IMR-90 (cell line): ENCODE data around the gene SLC38A8. TPM values are rescaled to one million over a fixed set of nuclear protein-coding genes. Genes with fewer than 3 reads are reported as not detected.

Experiments
- ATAC-seq: fragments of 200-7000 bp; cut with Tn5 transposase; 2 replicates; pipeline ENCODE4 v1.9.1; 2020; ENCODE audit warnings: low read depth, mild to moderate bottlenecking, moderate library complexity
- BruUV-seq: library from RNA; stranded (reverse); fragments of 400-500 nt; replicated peaks from 2 replicates; lab custom pipeline; 2021; lab: Mats Ljungman, UMichigan
- CTCF ChIA-PET: fragments of 300-600 bp; formaldehyde crosslinking; extraction: SDS; loops from one replicate; lab custom pipeline; 2021; ENCODE audit warnings: antibody characterized with exemption; lab: Yijun Ruan, JAX
- POLR2A ChIA-PET: fragments of 300-600 bp; sonication (Branson Sonifier 250); formaldehyde crosslinking; loops from one replicate; lab custom pipeline; 2022; ENCODE audit warnings: antibody characterized with exemption; ENCODE audit not compliant: unreplicated experiment; lab: Charles Lee
- DNase-seq: peaks from one replicate; pipeline ENCODE4 v3.0.0; 2013
- H2AFZ ChIP-seq: replicated peaks from 2 replicates; pipeline ENCODE3; 2013; ENCODE audit warnings: low read length, mild to moderate bottlenecking; ENCODE audit not compliant: poor library complexity
- H2AK5ac ChIP-seq: 2 replicates; pipeline ENCODE4 v1.6.1; 2013; ENCODE audit warnings: low read depth, low read length, inconsistent platforms
- H2AK9ac ChIP-seq: replicated peaks from 2 replicates; pipeline ENCODE3; 2013; ENCODE audit warnings: mild to moderate bottlenecking, low read depth, low read length, moderate library complexity; ENCODE audit not compliant: poor library complexity
- H2BK120ac ChIP-seq: 2 replicates; pipeline ENCODE4 v1.6.1; 2013; ENCODE audit warnings: low read depth, low read length, inconsistent platforms
- H2BK15ac ChIP-seq: 3 replicates; pipeline ENCODE4 v1.6.1; 2013; ENCODE audit warnings: low read depth, low read length, inconsistent platforms
- H2BK20ac ChIP-seq: 2 replicates; pipeline ENCODE4 v1.6.1; 2013; ENCODE audit warnings: low read depth, mild to moderate bottlenecking, inconsistent platforms, low read length, moderate library complexity
- H2BK5ac ChIP-seq: 2 replicates; pipeline ENCODE4 v1.6.1; 2013; ENCODE audit warnings: mild to moderate bottlenecking, low read depth, low read length, inconsistent platforms; ENCODE audit not compliant: poor library complexity, severe bottlenecking
- H3K14ac ChIP-seq: replicated peaks from 2 replicates; pipeline ENCODE4 v1.6.1; 2013; ENCODE audit warnings: low read depth, low read length, inconsistent platforms
- H3K18ac ChIP-seq: 2 replicates; pipeline ENCODE4 v1.6.1; 2013; ENCODE audit warnings: low read depth, low read length, control low read depth
- H3K23ac ChIP-seq: 2 replicates; pipeline ENCODE4 v1.6.1; 2013; ENCODE audit warnings: low read depth, low read length, inconsistent platforms
- H3K27ac ChIP-seq: 2 replicates; pipeline ENCODE4 v1.5.1; 2013; ENCODE audit warnings: mild to moderate bottlenecking, control low read depth, low read length; ENCODE audit not compliant: insufficient read depth
- H3K27me3 ChIP-seq: 2 replicates; pipeline ENCODE4 v1.6.1; 2013; ENCODE audit warnings: low read length; ENCODE audit not compliant: control insufficient read depth, insufficient read depth
- H3K36me3 ChIP-seq: 2 replicates; pipeline ENCODE4 v1.6.1; 2013; ENCODE audit warnings: low read length, mixed read lengths; ENCODE audit not compliant: control insufficient read depth, insufficient read depth
- H3K4ac ChIP-seq: 2 replicates; pipeline ENCODE4 v1.6.1; 2013; ENCODE audit warnings: low read depth, low read length, inconsistent platforms
- H3K4me1 ChIP-seq: 2 replicates; pipeline ENCODE4 v1.6.1; 2013; ENCODE audit warnings: low read length, mixed read lengths; ENCODE audit not compliant: control insufficient read depth, insufficient read depth
- H3K4me2 ChIP-seq: 2 replicates; pipeline ENCODE4 v1.6.1; 2013; ENCODE audit warnings: low read depth, mild to moderate bottlenecking, control low read depth, low read length, moderate library complexity
- H3K4me3 ChIP-seq: 2 replicates; pipeline ENCODE4 v1.5.1; 2013; ENCODE audit warnings: low read depth, mild to moderate bottlenecking, control low read depth, low read length, moderate library complexity; ENCODE audit not compliant: insufficient read depth
- H3K56ac ChIP-seq: 2 replicates; pipeline ENCODE4 v1.6.1; 2013; ENCODE audit warnings: low read length, inconsistent platforms; ENCODE audit not compliant: insufficient read depth; ENCODE audit errors: extremely low read depth
- H3K79me1 ChIP-seq, 2 experiments: 2 replicates each; pipeline ENCODE4 v1.6.1; 2013; ENCODE audit warnings: low read length in 2 of 2, inconsistent platforms in 1 of 2, low read depth in 1 of 2
- H3K9ac ChIP-seq: 2 replicates; pipeline ENCODE4 v1.6.1; 2013; ENCODE audit warnings: low read depth, low read length, control low read depth
- H3K9me1 ChIP-seq: 2 replicates; pipeline ENCODE4 v1.6.1; 2013; ENCODE audit warnings: low read length, inconsistent platforms; ENCODE audit not compliant: insufficient read depth
- H3K9me3 ChIP-seq: 2 replicates; pipeline ENCODE4 v1.6.1; 2013; ENCODE audit warnings: low read length; ENCODE audit not compliant: control insufficient read depth, insufficient read depth
- H4K20me1 ChIP-seq: 2 replicates; pipeline ENCODE4 v1.6.1; 2013; ENCODE audit warnings: low read length, inconsistent platforms; ENCODE audit not compliant: insufficient read depth
- H4K5ac ChIP-seq: 2 replicates; pipeline ENCODE4 v1.6.1; 2013; ENCODE audit warnings: mild to moderate bottlenecking, low read depth, low read length, control low read depth
- H4K8ac ChIP-seq, 2 experiments: 2 replicates each; pipeline ENCODE4 v1.6.1; 2013; ENCODE audit warnings: low read depth in 2 of 2, low read length in 2 of 2, control low read depth in 1 of 2, inconsistent platforms in 1 of 2
- H4K91ac ChIP-seq: 2 replicates; pipeline ENCODE4 v1.6.1; 2013; ENCODE audit warnings: low read depth, low read length, inconsistent platforms; ENCODE audit not compliant: insufficient read depth
- BHLHE40 ChIP-seq: fragments of 150-350 bp; IDR thresholded peaks from 2 replicates; pipeline ENCODE4 v1.6.1; 2016; ENCODE audit warnings: mild to moderate bottlenecking, low read depth, low read length
- CHD1 ChIP-seq: IDR thresholded peaks from 2 replicates; pipeline ENCODE4 v1.6.1; 2012; ENCODE audit warnings: low read depth, low read length, improper control_type of control experiment
- CTCF ChIP-seq: conservative IDR thresholded peaks from 2 replicates; pipeline ENCODE4 v1.5.1; 2012; ENCODE audit warnings: mild to moderate bottlenecking, low read depth, low read length, improper control_type of control experiment
- ELK1 ChIP-seq: fragments of 150-350 bp; IDR thresholded peaks from 2 replicates; pipeline ENCODE4 v1.6.1; 2016; ENCODE audit warnings: low read depth, mild to moderate bottlenecking, low read length, moderate library complexity, borderline replicate concordance
- FOS ChIP-seq: fragments of 150-350 bp; IDR thresholded peaks from 2 replicates; pipeline ENCODE4 v1.6.1; 2016; ENCODE audit warnings: low read depth, low read length
- MAFK ChIP-seq: IDR thresholded peaks from 2 replicates; pipeline ENCODE4 v1.6.1; 2012; ENCODE audit warnings: low read depth, low read length, improper control_type of control experiment
- MAZ ChIP-seq: IDR thresholded peaks from 2 replicates; pipeline ENCODE4 v1.6.1; 2012; ENCODE audit warnings: low read depth, mild to moderate bottlenecking, low read length, improper control_type of control experiment, moderate library complexity, borderline replicate concordance
- NFE2L2 ChIP-seq: fragments of 150-350 bp; IDR thresholded peaks from 2 replicates; pipeline ENCODE4 v1.6.1; 2016; ENCODE audit warnings: low read depth, mild to moderate bottlenecking, low read length
- POLR2A ChIP-seq: IDR thresholded peaks from 2 replicates; pipeline ENCODE4 v1.6.1; 2012; ENCODE audit warnings: mild to moderate bottlenecking, low read depth, low read length
- RAD21 ChIP-seq: IDR thresholded peaks from 2 replicates; pipeline ENCODE4 v1.6.1; 2012; ENCODE audit warnings: low read length, improper control_type of control experiment
- RCOR1 ChIP-seq: IDR thresholded peaks from 2 replicates; pipeline ENCODE4 v1.6.1; 2012; ENCODE audit warnings: mild to moderate bottlenecking, low read length, improper control_type of control experiment; ENCODE audit not compliant: insufficient replicate concordance
- RFX5 ChIP-seq: IDR thresholded peaks from 2 replicates; pipeline ENCODE4 v1.8.0; 2012; ENCODE audit warnings: low read depth, mild to moderate bottlenecking, low read length, moderate library complexity
- SMC3 ChIP-seq: fragments of 150-350 bp; IDR thresholded peaks from 2 replicates; pipeline ENCODE4 v1.6.1; 2016; ENCODE audit warnings: low read depth, mild to moderate bottlenecking, antibody characterized with exemption, low read length, moderate library complexity
- USF2 ChIP-seq: fragments of 150-350 bp; IDR thresholded peaks from 2 replicates; pipeline ENCODE4 v1.6.1; 2017; ENCODE audit warnings: mild to moderate bottlenecking, antibody characterized with exemption, low read length, low read depth
- WGBS, 2 experiments: methylation state at CpG; one replicate each; pipeline versions ENCODE4 v1.1.5 to v1.1.7; 2013; ENCODE audit warnings: missing lambda C conversion rate in 2 of 2; ENCODE audit not compliant: insufficient read length in 1 of 2; ENCODE audit errors: extremely low coverage in 2 of 2; 5-methylcytosine and 5-hydroxymethylcytosine counted together
- dilution Hi-C: fragments of 300-500 bp; cut with HindIII; formaldehyde crosslinking; loops from one replicate; pipeline ENCODE4 v1.14.3; 2018; ENCODE audit warnings: low sequenced_read_pairs; ENCODE audit not compliant: unreplicated experiment
- in situ Hi-C: fragments of 300-500 bp; cut with MboI; formaldehyde crosslinking; loops from 3 replicates; pipeline ENCODE4 v1.14.3; 2019; ENCODE audit warnings: low sequenced_read_pairs, inconsistent platforms, mixed read lengths
- intact Hi-C: fragments of 100-400 bp; cut with micrococcal nuclease; formaldehyde crosslinking; loops from 2 replicates; pipeline ENCODE4 v1.10.0; 2022
- polyA plus RNA-seq, 3 experiments: library from polyadenylated mRNA; depleted of rRNA; stranded (reverse); fragments of >200 nt; gene quantifications; 2 replicates each; pipeline ENCODE4 v1.2.3, GENCODE V29; 2012; ENCODE audit warnings: low replicate concordance in 1 of 3
- total RNA-seq: library from RNA; depleted of rRNA; stranded (reverse); fragments of >200 nt; gene quantifications from 2 replicates; pipeline ENCODE4 v1.2.3, GENCODE V29; 2012

SLC38A8 gene
- total and polyA plus RNA-seq, 2 of the 4 experiments (the other 2 are of a cell fraction): not detected

GRCh38 chr16:84021488-84021887 lies 21.1 kb downstream of the SLC38A8 start:
- CTCF ChIA-PET: no interaction called here
- WGBS, 2 experiments: 29% methylated on average over 1 of the region's 5 CpGs; no CpG with 5 or more reads in 1 of the 2 experiments

More at GRCh38 chr16:84021488-84021887, 21.1 kb downstream of the SLC38A8 start:
- no peak overlapping the region for H2AFZ ChIP-seq
- no peak overlapping the region for H2AK5ac ChIP-seq
- no peak overlapping the region for H3K27ac ChIP-seq
- H3K79me1 ChIP-seq: no peaks in the 10 kb centered on the region
- no peak overlapping the region for H3K23ac ChIP-seq
- peaks cover 29% of the 10 kb centered on the region for H3K27me3 ChIP-seq
- POLR2A ChIA-PET: no interaction called here
- BruUV-seq: no TSS peak
- TF ChIP-seq POLR2A (no peak), RAD21 (no peak), ELK1 (no peak), CHD1 (no peak), FOS (no peak), RCOR1 (no peak), BHLHE40 (no peak), NFE2L2 (no peak), MAFK (no peak), SMC3 (no peak), USF2 (no peak), MAZ (no peak), CTCF (no peak), RFX5 (no peak)
- no peak overlapping the region for H4K8ac ChIP-seq
- H2AK9ac ChIP-seq: no peak overlapping the region
- intact Hi-C loops: no loop called here
- H4K5ac ChIP-seq: no peak overlapping the region
- H3K18ac ChIP-seq: no peak overlapping the region
- in situ Hi-C loops: no loop called here
- dilution Hi-C loops: no loop called here
- no peak for DNase-seq
- H2BK120ac ChIP-seq: no peak overlapping the region
- H3K4me2 ChIP-seq: no peak overlapping the region
- H4K20me1 ChIP-seq: no peaks in the 10 kb centered on the region
- H3K9me3 ChIP-seq: peaks cover 13% of the 10 kb centered on the region
- H3K4me1 ChIP-seq: peaks cover 7% of the 10 kb centered on the region
- ATAC-seq: no peak
- no peak overlapping the region for H3K56ac ChIP-seq
- no peak overlapping the region for H2BK5ac ChIP-seq
- H2BK15ac ChIP-seq: no peak overlapping the region
- no peak overlapping the region for H3K9ac ChIP-seq
- H3K9me1 ChIP-seq: no peaks in the 10 kb centered on the region
- H4K91ac ChIP-seq: no peak overlapping the region
- no peak overlapping the region for H3K4me3 ChIP-seq
- H3K14ac ChIP-seq: no peak overlapping the region
- no peaks in the 10 kb centered on the region for H3K36me3 ChIP-seq
- no peak overlapping the region for H3K4ac ChIP-seq
- H2BK20ac ChIP-seq: no peak overlapping the region
